ENCODE data around the gene SEC23A.

Gene SEC23A

GRCh38 chr14:38989922-38990546 lies 113.0 kb downstream of the SEC23A start:
- DNase-seq (ENCODE audit: low spot score), result no peak

- no peak for DNase-seq (ENCODE audit: low spot score)
Measured at GRCh38 chr14:38987781-38988180, 115.3 kb downstream of the SEC23A start.

GRCh38 chr14:38982837-38983236 lies 120.2 kb downstream of the SEC23A start:
- DNase-seq (ENCODE audit: low spot score), result no peak

GRCh38 chr14:38982278-38982677 lies 120.8 kb downstream of the SEC23A start:
- DNase-seq (ENCODE audit: low spot score), result no peak

All from CD4-positive, alpha-beta T cell treated with Interleukin-6 at 100 ng/mL for 8 hours (primary cell).